ENCODE data around the gene CAPN12.

DNA sequence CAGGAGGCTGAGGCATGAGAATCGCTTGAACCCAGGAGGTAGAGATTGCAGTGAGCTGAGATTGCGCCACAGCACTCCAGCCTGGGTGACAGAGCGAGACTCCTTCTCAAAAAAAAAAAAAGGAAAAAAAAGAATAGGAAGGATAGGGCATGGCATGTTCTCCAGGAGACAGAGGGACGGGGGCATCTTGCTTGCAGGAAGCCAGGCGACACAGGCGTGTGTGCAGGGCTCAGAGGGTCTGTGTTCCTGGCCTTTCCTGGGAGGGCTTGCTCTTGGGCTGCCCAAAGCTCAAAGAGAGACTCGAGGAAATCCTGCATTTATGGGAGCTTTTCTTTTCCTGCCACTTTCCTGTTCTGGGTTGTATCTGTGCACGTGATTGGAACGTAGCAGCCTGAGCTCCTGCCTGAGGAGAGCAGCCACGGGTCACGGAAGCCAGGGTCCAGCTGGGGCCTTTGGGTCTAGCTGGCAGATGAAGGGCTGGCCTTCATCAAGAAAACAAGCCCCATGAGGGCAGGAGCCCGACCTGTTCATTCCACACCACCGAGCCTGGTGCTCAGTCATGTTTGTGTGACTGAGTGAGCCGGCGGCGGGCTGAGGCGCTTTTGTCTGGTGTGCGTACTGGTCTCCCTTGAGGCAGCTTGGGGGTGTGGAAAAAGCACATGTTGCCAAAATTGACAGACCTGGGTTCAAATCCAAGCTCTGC lies 44.5 kb downstream of the CAPN12 start:
- TF ChIP-seq, protein P1, sequence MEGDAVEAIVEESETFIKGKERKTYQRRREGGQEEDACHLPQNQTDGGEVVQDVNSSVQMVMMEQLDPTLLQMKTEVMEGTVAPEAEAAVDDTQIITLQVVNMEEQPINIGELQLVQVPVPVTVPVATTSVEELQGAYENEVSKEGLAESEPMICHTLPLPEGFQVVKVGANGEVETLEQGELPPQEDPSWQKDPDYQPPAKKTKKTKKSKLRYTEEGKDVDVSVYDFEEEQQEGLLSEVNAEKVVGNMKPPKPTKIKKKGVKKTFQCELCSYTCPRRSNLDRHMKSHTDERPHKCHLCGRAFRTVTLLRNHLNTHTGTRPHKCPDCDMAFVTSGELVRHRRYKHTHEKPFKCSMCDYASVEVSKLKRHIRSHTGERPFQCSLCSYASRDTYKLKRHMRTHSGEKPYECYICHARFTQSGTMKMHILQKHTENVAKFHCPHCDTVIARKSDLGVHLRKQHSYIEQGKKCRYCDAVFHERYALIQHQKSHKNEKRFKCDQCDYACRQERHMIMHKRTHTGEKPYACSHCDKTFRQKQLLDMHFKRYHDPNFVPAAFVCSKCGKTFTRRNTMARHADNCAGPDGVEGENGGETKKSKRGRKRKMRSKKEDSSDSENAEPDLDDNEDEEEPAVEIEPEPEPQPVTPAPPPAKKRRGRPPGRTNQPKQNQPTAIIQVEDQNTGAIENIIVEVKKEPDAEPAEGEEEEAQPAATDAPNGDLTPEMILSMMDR (IDR thresholded peaks at IDR 0.05; ENCODE audit: insufficient read depth, low read length) = no peak
- TF ChIP-seq POLR2AphosphoS5 (IDR thresholded peaks at IDR 0.05; ENCODE audit: low read depth) (no peak), GABPA (IDR thresholded peaks at IDR 0.05; ENCODE audit: low read depth) (no peak), SPI1 (IDR thresholded peaks at IDR 0.05; ENCODE audit: borderline replicate concordance, low read depth) (no peak)
- TF ChIP-seq, protein P2, sequence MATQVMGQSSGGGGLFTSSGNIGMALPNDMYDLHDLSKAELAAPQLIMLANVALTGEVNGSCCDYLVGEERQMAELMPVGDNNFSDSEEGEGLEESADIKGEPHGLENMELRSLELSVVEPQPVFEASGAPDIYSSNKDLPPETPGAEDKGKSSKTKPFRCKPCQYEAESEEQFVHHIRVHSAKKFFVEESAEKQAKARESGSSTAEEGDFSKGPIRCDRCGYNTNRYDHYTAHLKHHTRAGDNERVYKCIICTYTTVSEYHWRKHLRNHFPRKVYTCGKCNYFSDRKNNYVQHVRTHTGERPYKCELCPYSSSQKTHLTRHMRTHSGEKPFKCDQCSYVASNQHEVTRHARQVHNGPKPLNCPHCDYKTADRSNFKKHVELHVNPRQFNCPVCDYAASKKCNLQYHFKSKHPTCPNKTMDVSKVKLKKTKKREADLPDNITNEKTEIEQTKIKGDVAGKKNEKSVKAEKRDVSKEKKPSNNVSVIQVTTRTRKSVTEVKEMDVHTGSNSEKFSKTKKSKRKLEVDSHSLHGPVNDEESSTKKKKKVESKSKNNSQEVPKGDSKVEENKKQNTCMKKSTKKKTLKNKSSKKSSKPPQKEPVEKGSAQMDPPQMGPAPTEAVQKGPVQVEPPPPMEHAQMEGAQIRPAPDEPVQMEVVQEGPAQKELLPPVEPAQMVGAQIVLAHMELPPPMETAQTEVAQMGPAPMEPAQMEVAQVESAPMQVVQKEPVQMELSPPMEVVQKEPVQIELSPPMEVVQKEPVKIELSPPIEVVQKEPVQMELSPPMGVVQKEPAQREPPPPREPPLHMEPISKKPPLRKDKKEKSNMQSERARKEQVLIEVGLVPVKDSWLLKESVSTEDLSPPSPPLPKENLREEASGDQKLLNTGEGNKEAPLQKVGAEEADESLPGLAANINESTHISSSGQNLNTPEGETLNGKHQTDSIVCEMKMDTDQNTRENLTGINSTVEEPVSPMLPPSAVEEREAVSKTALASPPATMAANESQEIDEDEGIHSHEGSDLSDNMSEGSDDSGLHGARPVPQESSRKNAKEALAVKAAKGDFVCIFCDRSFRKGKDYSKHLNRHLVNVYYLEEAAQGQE (IDR thresholded peaks at IDR 0.05; ENCODE audit: insufficient replicate concordance, low read depth) = no peak

Data from HL-60 (cell line).